HG02938 (cell line): Measurements from ENCODE around the gene GRXCR1.

Source experiments
- ATAC-seq: cut with Tn5 transposase; IDR thresholded peaks from one replicate; pipeline ENCODE4 v1.9.1; 2021; ENCODE audit warnings: mild to moderate bottlenecking, moderate library complexity; ENCODE audit not compliant: unreplicated experiment

GRXCR1 gene

GRCh38 chr4:42892413-42892812 lies at the start of gene GRXCR1:
Gene GRXCR1, plus strand, starts transcription at chr4:42892713. Its CDS starts 554 bp downstream, at chr4:42893267.
- ATAC-seq: no peak

GRCh38 chr4:42843694-42844093 lies 48.8 kb upstream of the GRXCR1 start:
- ATAC-seq: no peak

- ATAC-seq: no peak
These were observed 48.0 kb upstream of the GRXCR1 start for GRCh38 chr4:42844422-42845070.

GRCh38 chr4:42845586-42845985 lies 46.9 kb upstream of the GRXCR1 start:
- ATAC-seq: no peak

GRCh38 chr4:42855779-42856178 lies 36.7 kb upstream of the GRXCR1 start:
- ATAC-seq: no peak

GRCh38 chr4:42865572-42866189 lies 26.8 kb upstream of the GRXCR1 start:
- ATAC-seq: peak; percentile 75

- ATAC-seq: no peak
These were observed 21.3 kb upstream of the GRXCR1 start for GRCh38 chr4:42871261-42871660.

- no peak for ATAC-seq
These were observed 20.7 kb upstream of the GRXCR1 start for GRCh38 chr4:42871671-42872290.

- ATAC-seq: no peak
These were observed 13.7 kb upstream of the GRXCR1 start for GRCh38 chr4:42878863-42879262.

- no peak for ATAC-seq
These were observed 11.3 kb upstream of the GRXCR1 start for GRCh38 chr4:42881253-42881652.

- no peak for ATAC-seq
These were observed 869 bp upstream of the GRXCR1 start for GRCh38 chr4:42891644-42892043.

- ATAC-seq: no peak
These were observed 2.9 kb downstream of the GRXCR1 start for GRCh38 chr4:42895452-42895851.

GRCh38 chr4:42904986-42905385 lies 12.5 kb downstream of the GRXCR1 start:
- ATAC-seq: no peak

GRCh38 chr4:42905591-42905990 lies 13.1 kb downstream of the GRXCR1 start:
- no peak for ATAC-seq

- no peak for ATAC-seq
These were observed 13.8 kb downstream of the GRXCR1 start for GRCh38 chr4:42906341-42906740.

- no peak for ATAC-seq
These were observed 14.6 kb downstream of the GRXCR1 start for GRCh38 chr4:42906891-42907759.

- ATAC-seq: no peak
These were observed 17.9 kb downstream of the GRXCR1 start for GRCh38 chr4:42910459-42910858.

GRCh38 chr4:42914937-42915336 lies 22.4 kb downstream of the GRXCR1 start:
- ATAC-seq: no peak

- ATAC-seq: no peak
These were observed 23.0 kb downstream of the GRXCR1 start for GRCh38 chr4:42915484-42915883.

GRCh38 chr4:42917296-42917695 lies 24.8 kb downstream of the GRXCR1 start:
- no peak for ATAC-seq

GRCh38 chr4:42923431-42923830 lies 30.9 kb downstream of the GRXCR1 start:
- no peak for ATAC-seq
